Measurements from ENCODE around the gene ELMO3. TPM values are rescaled to one million over a fixed set of nuclear protein-coding genes. Genes with fewer than 3 reads are reported as not detected.
A peak's percentile ranks its signal among the peaks of the same experiment; 100 is the strongest.

The ELMO3 gene
- total and polyA plus RNA-seq, 2 of the 13 experiments (the other 11 are each of a cell fraction or from before 2014, with no cell fraction given): 2.6 to 4.0 TPM

- TF ChIP-seq IRX3 (CRISPR knock-in tag; IDR thresholded peaks at IDR 0.05; ENCODE audit: borderline replicate concordance, low read depth): no peak; the same call in 1 of the 2 replicates
- TF ChIP-seq, protein P1, sequence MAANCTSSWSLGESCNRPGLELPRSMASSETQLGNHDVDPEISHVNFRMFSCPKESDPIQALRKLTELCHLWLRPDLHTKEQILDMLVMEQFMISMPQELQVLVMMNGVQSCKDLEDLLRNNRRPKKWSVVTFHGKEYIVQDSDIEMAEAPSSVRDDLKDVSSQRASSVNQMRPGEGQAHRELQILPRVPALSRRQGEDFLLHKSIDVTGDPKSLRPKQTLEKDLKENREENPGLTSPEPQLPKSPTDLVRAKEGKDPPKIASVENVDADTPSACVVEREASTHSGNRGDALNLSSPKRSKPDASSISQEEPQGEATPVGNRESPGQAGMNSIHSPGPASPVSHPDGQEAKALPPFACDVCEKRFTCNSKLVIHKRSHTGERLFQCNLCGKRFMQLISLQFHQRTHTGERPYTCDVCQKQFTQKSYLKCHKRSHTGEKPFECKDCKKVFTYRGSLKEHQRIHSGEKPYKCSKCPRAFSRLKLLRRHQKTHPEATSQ (CRISPR knock-in tag; IDR thresholded peaks at IDR 0.05; ENCODE audit: borderline replicate concordance): peak; percentile 81; the same call in 1 of the 2 replicates
- 0 out of 2 replicates have a peak, but pooled peaks have one; percentile 24 for TF ChIP-seq ZBTB44 (CRISPR knock-in tag; IDR thresholded peaks at IDR 0.05)
- no peak for TF ChIP-seq SP1 (IDR thresholded peaks at IDR 0.05)
- peak; percentile 90 for TF ChIP-seq SP1 (CRISPR knock-in tag; IDR thresholded peaks at IDR 0.05)
- peak; percentile 70 for TF ChIP-seq PHF21A (CRISPR knock-in tag; IDR thresholded peaks at IDR 0.05)
- TF ChIP-seq ZNF335 (CRISPR knock-in tag; IDR thresholded peaks at IDR 0.05): peak; percentile 65; the same call in 1 of the 2 replicates
- 0 out of 2 replicates have a peak, but pooled peaks have one; percentile 59 for TF ChIP-seq HNRNPL (IDR thresholded peaks at IDR 0.05; ENCODE audit: low read depth, low read length)
- TF ChIP-seq ATF3 (CRISPR knock-in tag; IDR thresholded peaks at IDR 0.05): 0 out of 2 replicates have a peak, but pooled peaks have one; percentile 52
- TF ChIP-seq ZSCAN21 (CRISPR knock-in tag; IDR thresholded peaks at IDR 0.05; ENCODE audit: borderline replicate concordance): peak; percentile 42; the same call in 1 of the 2 replicates
- TF ChIP-seq, protein P2, sequence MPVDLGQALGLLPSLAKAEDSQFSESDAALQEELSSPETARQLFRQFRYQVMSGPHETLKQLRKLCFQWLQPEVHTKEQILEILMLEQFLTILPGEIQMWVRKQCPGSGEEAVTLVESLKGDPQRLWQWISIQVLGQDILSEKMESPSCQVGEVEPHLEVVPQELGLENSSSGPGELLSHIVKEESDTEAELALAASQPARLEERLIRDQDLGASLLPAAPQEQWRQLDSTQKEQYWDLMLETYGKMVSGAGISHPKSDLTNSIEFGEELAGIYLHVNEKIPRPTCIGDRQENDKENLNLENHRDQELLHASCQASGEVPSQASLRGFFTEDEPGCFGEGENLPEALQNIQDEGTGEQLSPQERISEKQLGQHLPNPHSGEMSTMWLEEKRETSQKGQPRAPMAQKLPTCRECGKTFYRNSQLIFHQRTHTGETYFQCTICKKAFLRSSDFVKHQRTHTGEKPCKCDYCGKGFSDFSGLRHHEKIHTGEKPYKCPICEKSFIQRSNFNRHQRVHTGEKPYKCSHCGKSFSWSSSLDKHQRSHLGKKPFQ (CRISPR knock-in tag; IDR thresholded peaks at IDR 0.05; ENCODE audit: insufficient replicate concordance): peak; percentile 53
- TF ChIP-seq ZNF792 (CRISPR knock-in tag; IDR thresholded peaks at IDR 0.05): peak; percentile 69
- TF ChIP-seq ZNF670 (CRISPR knock-in tag; IDR thresholded peaks at IDR 0.05; ENCODE audit: borderline replicate concordance): peak; percentile 96
- TF ChIP-seq BRD4 (CRISPR knock-in tag; IDR thresholded peaks at IDR 0.05): 0 out of 2 replicates have a peak, but pooled peaks have one; percentile 17
- TF ChIP-seq ZFX (CRISPR knock-in tag; IDR thresholded peaks at IDR 0.05; ENCODE audit: low read depth): peak; percentile 90
- TF ChIP-seq ZNF678 (CRISPR knock-in tag; IDR thresholded peaks at IDR 0.05): peak; percentile 66; the same call in 1 of the 2 replicates
- TF ChIP-seq HNRNPH1 (optimal IDR thresholded peaks at IDR 0.05; ENCODE audit: low read depth, low read length): no peak
- TF ChIP-seq ZNF891 (CRISPR knock-in tag; IDR thresholded peaks at IDR 0.05): peak; percentile 97
- TF ChIP-seq ZBTB3 (CRISPR knock-in tag; IDR thresholded peaks at IDR 0.05; ENCODE audit: borderline replicate concordance, low read depth): 0 out of 2 replicates have a peak, but pooled peaks have one; percentile 50
- no peak for TF ChIP-seq ZNF562 (CRISPR knock-in tag; IDR thresholded peaks at IDR 0.05; ENCODE audit: borderline replicate concordance)
Measured at GRCh38 chr16:67247192-67248072, 48.5 kb downstream of the ELMO3 start, which contains the start of gene FHOD1 (continued).

Data from HepG2 (cell line).